Measurements from ENCODE around the gene SPDYE6.

- TF ChIP-seq POLR2A (IDR thresholded peaks at IDR 0.05; ENCODE audit: low read depth, low read length): no peak
- no peak for TF ChIP-seq MAFK (IDR thresholded peaks at IDR 0.05; ENCODE audit: low read depth, low read length)
- no peak for TF ChIP-seq CTCF (conservative IDR thresholded peaks at IDR 0.05; ENCODE audit: low read depth, low read length)
- no peak for TF ChIP-seq NFE2L2 (IDR thresholded peaks at IDR 0.05; ENCODE audit: low read depth, low read length)
- TF ChIP-seq CHD1 (IDR thresholded peaks at IDR 0.05; ENCODE audit: low read depth, low read length): no peak
- TF ChIP-seq RAD21 (IDR thresholded peaks at IDR 0.05; ENCODE audit: low read length): no peak
- TF ChIP-seq SMC3 (IDR thresholded peaks at IDR 0.05; ENCODE audit: low read depth, low read length): no peak
Observed at GRCh38 chr7:102302025-102302424, 54.2 kb downstream of the SPDYE6 start.

Data from IMR-90 (cell line).